Astrocyte of the spinal cord (primary cell): ENCODE measurements around the gene FBLN2.

Source experiments
- DNase-seq: peaks from one replicate; pipeline ENCODE4 v3.0.0; 2011; ENCODE audit warnings: low read depth, low spot score
- H3K4me3 ChIP-seq: 2 replicates; pipeline ENCODE4 v1.5.1; 2011; ENCODE audit warnings: low read depth, mild to moderate bottlenecking, low read length, moderate library complexity
- in situ Hi-C: cut with HindIII; loops from 2 replicates; pipeline ENCODE4 v1.10.0; 2017; ENCODE audit warnings: low sequenced_read_pairs
- TF ChIP-seq, protein P1 (sequence below): IDR thresholded peaks from 2 replicates; pipeline ENCODE4 v1.5.1; 2012; ENCODE audit warnings: low read depth, mild to moderate bottlenecking, low read length, inconsistent platforms

FBLN2 gene

DNA sequence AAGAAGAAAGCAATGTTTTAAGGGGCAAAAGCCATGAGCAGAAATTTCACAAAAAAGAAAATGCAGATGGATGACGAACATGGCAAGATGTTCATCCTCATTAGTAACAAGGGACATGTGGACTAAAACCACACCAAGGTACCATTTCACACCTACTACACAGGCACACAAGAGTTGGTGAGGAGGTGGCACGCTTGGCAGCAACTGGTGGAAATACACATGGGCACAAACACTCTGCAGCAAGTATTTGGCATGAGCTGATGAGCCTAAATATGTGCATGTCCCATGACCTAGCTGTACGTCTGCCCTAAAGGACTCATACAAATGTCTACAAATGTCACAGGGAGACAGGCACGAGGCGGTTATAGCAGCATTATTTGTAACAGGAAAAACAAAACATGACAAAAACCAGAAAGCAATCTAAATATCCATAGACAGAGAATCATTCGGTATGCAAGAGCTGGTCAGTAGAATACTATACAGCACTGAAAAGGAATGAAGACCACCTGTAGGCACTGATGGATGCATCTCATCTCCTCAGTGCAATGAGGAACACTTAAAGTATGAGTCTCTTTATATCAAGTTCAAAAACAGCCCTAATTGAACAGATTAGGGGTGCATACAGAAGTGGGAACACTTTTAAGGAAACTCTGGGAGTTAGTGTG, 11.5 kb upstream of the FBLN2 start:
- H3K4me3 ChIP-seq, result no peak overlapping the region
- DNase-seq, result no peak
- in situ Hi-C loops, result no loop called here
- TF ChIP-seq, protein P1, sequence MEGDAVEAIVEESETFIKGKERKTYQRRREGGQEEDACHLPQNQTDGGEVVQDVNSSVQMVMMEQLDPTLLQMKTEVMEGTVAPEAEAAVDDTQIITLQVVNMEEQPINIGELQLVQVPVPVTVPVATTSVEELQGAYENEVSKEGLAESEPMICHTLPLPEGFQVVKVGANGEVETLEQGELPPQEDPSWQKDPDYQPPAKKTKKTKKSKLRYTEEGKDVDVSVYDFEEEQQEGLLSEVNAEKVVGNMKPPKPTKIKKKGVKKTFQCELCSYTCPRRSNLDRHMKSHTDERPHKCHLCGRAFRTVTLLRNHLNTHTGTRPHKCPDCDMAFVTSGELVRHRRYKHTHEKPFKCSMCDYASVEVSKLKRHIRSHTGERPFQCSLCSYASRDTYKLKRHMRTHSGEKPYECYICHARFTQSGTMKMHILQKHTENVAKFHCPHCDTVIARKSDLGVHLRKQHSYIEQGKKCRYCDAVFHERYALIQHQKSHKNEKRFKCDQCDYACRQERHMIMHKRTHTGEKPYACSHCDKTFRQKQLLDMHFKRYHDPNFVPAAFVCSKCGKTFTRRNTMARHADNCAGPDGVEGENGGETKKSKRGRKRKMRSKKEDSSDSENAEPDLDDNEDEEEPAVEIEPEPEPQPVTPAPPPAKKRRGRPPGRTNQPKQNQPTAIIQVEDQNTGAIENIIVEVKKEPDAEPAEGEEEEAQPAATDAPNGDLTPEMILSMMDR, result no peak

DNA sequence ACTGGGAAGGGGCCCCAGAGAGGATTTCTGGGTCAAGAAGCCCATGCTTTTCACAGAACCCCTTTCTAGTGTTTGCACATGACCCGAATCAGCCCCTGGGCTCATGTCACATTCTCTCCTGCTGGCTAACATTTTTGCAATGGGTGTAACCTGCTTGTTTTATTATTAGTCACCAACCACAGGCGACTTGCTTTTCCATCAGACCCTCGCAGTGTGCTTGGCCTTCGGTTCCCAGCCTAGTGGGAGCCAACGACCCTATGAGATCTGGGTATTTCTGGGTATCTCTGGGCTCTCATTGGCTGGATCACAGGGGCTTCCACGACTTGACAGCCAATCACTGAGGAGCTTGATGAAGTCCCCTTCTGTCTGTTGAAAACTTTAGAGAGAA, 11.0 kb upstream of the FBLN2 start:
- TF ChIP-seq, protein P1, result no peak
- no peak overlapping the region for H3K4me3 ChIP-seq
- in situ Hi-C loops, result no loop called here
- DNase-seq, result peak; percentile 93

DNA sequence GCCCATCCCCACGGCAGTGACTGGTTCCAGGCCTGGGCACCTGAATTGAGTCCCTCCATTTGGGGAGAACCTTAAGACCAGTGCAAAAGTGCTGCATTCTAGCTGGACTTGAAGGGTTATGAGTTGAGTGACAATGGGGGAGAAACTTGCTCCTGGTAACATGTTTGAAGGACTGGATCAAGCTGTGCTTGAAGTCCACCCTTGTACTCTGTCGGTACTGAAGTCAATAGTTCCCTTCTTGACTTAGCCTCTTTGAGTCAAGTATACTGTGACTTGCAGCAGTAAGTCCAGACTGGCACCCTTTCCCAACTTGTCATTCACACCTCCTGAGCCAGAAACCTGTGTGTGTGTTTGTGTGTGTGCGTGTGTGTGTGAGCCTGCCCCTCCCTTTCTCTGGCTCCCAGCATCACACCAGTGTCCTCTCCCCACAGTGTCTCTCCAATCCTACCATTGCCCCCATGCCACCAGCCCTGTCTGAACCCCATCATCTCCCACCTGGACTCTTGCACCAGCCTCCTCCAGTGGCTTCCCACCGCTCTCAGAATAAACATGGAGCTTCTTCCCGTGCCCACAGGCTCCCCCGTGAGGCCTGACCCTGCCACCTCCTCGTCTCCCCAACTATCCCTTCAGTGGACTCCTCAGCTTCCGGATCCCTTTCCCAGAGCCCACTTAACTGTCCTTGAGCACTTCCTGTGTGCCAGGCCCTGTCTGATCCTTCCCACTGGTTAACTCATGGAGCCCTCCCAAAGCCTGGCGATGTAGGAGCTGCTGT, 10.2 kb upstream of the FBLN2 start:
- TF ChIP-seq, protein P1, result no peak
- in situ Hi-C loops, result no loop called here
- DNase-seq, result no peak
- no peak overlapping the region for H3K4me3 ChIP-seq

DNA sequence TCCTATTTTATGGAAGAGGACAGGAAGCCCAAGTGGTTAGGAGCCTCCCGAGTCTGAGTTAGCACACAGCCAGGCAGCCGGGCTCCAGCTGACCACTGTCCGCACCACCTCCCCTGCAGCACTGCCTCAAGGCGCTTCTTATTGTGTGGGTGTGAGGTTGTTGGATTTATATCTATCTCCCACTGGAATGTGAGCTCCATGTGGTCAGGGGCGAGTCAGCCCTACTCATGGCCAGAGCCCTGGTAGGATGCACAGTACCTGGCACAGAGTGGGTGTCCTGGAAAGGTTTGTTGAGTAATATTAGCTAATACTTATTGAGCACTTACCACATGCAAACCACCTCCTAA, 9.7 kb upstream of the FBLN2 start:
- H3K4me3 ChIP-seq, result no peak overlapping the region
- in situ Hi-C loops, result no loop called here
- TF ChIP-seq, protein P1, result no peak
- peak; percentile 54 for DNase-seq

DNA sequence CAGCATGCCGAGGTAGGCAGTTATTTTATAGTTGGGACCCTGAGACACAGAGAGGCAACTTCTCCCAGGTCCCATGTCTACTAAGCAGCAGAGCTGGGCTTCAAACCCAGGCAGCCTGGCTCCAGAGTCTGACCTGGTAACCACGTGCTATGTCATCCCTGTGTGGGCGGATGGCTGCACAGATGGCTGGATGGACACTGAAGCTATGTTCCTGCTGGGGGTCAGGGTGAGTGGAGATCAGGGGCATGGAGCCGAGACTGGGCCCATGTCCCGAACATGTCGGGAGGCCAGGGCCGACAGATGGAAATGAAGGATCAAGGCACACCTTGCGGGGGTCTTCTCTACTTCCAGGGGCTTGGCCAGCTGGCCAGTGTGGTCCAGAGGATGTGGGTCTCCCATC, 9.3 kb upstream of the FBLN2 start:
- no peak overlapping the region for H3K4me3 ChIP-seq
- in situ Hi-C loops, result no loop called here
- TF ChIP-seq, protein P1, result no peak
- DNase-seq, result no peak

DNA sequence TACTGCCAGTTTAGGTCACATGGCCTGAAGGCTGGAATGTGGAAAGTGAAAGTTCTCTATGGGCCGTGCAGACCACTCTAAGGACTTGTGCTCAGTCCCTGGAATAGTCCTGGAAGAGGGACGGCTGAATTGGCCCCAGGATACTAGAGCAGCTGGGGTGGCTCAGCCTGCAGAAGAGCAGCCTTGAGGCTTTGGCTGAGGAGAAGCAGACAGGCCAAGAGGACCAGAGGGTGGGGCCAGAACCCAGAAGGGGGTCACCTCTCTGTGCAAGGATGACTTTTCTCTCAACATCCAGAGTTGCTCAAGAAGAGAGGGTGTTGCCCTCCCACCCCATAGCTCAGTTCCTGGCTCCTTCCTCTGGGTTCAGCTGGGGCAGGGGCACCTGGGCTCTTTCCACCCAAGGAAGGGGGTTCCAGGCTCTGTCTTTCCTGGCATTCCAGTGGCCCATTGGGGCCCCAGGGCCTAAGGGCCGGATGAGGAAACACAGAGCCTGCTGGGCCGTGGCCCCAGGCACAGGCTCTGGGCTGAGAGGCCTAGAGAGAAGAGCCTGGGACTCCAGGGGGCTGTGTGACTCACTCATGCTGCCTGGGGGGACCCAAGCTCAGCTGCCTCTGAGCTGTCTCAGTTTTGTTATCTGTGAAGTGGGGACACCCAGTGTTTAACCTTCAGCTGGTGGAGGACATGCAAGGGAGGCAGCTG, 8.5 kb upstream of the FBLN2 start:
- TF ChIP-seq, protein P1, result no peak
- in situ Hi-C loops, result no loop called here
- DNase-seq, result no peak
- H3K4me3 ChIP-seq, result no peak overlapping the region
